Uterus (tissue), 4 donors: ENCODE measurements around the gene MEIS2. TPM values are rescaled to one million over a fixed set of nuclear protein-coding genes. Genes with fewer than 3 reads are reported as not detected.

Experiments
- DNase-seq, 2 donors: peaks; one replicate each; pipeline ENCODE4 v3.0.0-alpha.2; 2019 to 2020
- H3K27ac ChIP-seq, 2 donors: fragments of 200-600 bp; sonication (generic); 1 replicate in 1 of 2; 2 replicates in 1 of 2; pipeline ENCODE4 v1.5.1; 2016 to 2018
- H3K27me3 ChIP-seq, 2 donors: fragments of 200-600 bp; sonication (generic); one replicate each; pipeline ENCODE4 v1.5.1; 2018 to 2019; ENCODE audit warnings: control low read depth in 1 of 2
- H3K36me3 ChIP-seq, 2 donors: fragments of 200-600 bp; sonication (generic); one replicate each; pipeline ENCODE4 v1.5.1; 2019; ENCODE audit warnings: control low read depth in 1 of 2
- H3K4me1 ChIP-seq, 2 donors: fragments of 200-600 bp; sonication (generic); one replicate each; pipeline ENCODE4 v1.5.1; 2018 to 2019; ENCODE audit warnings: control low read depth in 1 of 2
- H3K4me3 ChIP-seq, 2 donors: fragments of 200-600 bp; sonication (generic); 1 replicate in 1 of 2; 2 replicates in 1 of 2; pipeline ENCODE4 v1.5.1; 2018 to 2019; ENCODE audit warnings: mild to moderate bottlenecking in 1 of 2
- H3K9me3 ChIP-seq, 2 donors: fragments of 200-600 bp; sonication (generic); one replicate each; pipeline ENCODE4 v1.5.1; 2019; ENCODE audit warnings: control low read depth in 1 of 2
- CTCF ChIP-seq, 4 experiments: fragments of 200-600 bp in 2 of 4; fragments of 450-650 bp in 2 of 4; sonication (generic) in 2 of 4; IDR thresholded peaks; one replicate each; pipeline ENCODE4 v1.5.1; 2016 to 2019; ENCODE audit warnings: antibody characterized with exemption in 4 of 4, mild to moderate bottlenecking in 2 of 4, moderate library complexity in 1 of 4
- POLR2A ChIP-seq, 2 donors: fragments of 450-650 bp; IDR thresholded peaks; one replicate each; pipeline ENCODE4 v1.6.1; 2016; ENCODE audit warnings: antibody characterized with exemption in 2 of 2, mild to moderate bottlenecking in 1 of 2, moderate library complexity in 1 of 2
- intact Hi-C: fragments of 100-400 bp; cut with DNase I; formaldehyde crosslinking; loops from one replicate; pipeline ENCODE4 v1.15.1; 2023; ENCODE audit warnings: low total_unique reads
- total RNA-seq, 4 donors: library from RNA; depleted of rRNA in 3 of 4; stranded (reverse); fragments of >200 nt in 3 of 4; gene quantifications; one replicate each; pipeline versions ENCODE4 v1.1.0 to v1.2.4, GENCODE V29; 2014 to 2023
- donor health status: DM: yes; HTN: yes; CAD: no.

Gene MEIS2
- total RNA-seq, 4 donors from 2014 or later = 84.0 to 184 (median 112) TPM

- intact Hi-C loops = no loop called here
- Histone ChIP-seq H3K4me1 (no peaks in the 10 kb centered on the region), H3K4me3 (no peak overlapping the region), H3K9me3 (no peaks in the 10 kb centered on the region), H3K27me3 (no peaks in the 10 kb centered on the region), H3K27ac (no peak overlapping the region), H3K36me3 (no peaks in the 10 kb centered on the region)
- DNase-seq = no peak
- no peak for TF ChIP-seq CTCF (IDR thresholded peaks at IDR 0.05)
- no peak for TF ChIP-seq POLR2A (IDR thresholded peaks at IDR 0.05)
Observed at GRCh38 chr15:36951731-36952247, 148.6 kb downstream of the MEIS2 start.

GRCh38 chr15:36950371-36950770 is 150.0 kb downstream of the MEIS2 start:
- intact Hi-C loops = no loop called here
- TF ChIP-seq CTCF (IDR thresholded peaks at IDR 0.05) (no peak), POLR2A (IDR thresholded peaks at IDR 0.05) (no peak)
- Histone ChIP-seq H3K27ac (no peak overlapping the region), H3K4me3 (no peak overlapping the region), H3K27me3 (no peaks in the 10 kb centered on the region), H3K36me3 (no peaks in the 10 kb centered on the region), H3K4me1 (no peaks in the 10 kb centered on the region), H3K9me3 (no peaks in the 10 kb centered on the region)
- DNase-seq = no peak

- H3K27me3 ChIP-seq = no peaks in the 10 kb centered on the region
- H3K4me1 ChIP-seq = no peaks in the 10 kb centered on the region
- intact Hi-C loops = no loop called here
- H3K4me3 ChIP-seq = no peak overlapping the region
- DNase-seq = no peak
- H3K36me3 ChIP-seq = no peaks in the 10 kb centered on the region
- TF ChIP-seq CTCF (IDR thresholded peaks at IDR 0.05) (no peak), POLR2A (IDR thresholded peaks at IDR 0.05) (no peak)
- no peaks in the 10 kb centered on the region for H3K9me3 ChIP-seq
- no peak overlapping the region for H3K27ac ChIP-seq
Observed at GRCh38 chr15:36948982-36949381, 151.4 kb downstream of the MEIS2 start.

DNA sequence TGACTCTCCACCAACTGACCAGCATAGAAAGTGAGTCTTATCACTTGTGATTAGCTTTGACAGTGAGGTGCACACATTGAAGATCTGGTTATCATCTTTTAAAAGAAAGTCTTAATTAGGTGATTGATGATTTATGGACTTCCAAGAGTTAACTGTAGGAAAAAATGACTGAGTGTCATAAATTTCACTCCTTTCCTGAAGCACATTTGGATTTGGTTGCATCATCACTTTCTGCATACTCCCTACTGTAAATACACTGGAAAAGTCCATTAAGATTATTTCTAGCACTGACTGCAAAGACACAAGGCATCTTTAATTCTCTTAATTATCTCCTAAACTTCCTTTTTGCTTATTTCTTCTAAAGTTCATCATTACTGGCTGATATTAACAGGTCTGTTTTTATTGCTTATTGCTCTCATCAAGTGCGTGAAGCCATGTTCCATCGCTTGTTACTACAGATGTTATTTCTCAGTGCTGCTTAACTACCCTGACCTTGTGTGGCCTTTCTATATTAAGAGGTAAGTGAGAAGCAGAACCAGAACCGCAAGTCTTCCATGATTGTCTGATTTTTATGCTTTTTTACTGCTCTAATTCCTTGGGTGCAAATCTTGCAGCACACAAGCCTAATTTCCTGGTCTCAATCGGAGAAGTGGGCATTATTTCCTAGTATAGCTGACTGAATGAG is 153.2 kb downstream of the MEIS2 start:
- no peak overlapping the region for H3K4me3 ChIP-seq
- no peaks in the 10 kb centered on the region for H3K27me3 ChIP-seq
- no peaks in the 10 kb centered on the region for H3K9me3 ChIP-seq
- DNase-seq = no peak
- no peaks in the 10 kb centered on the region for H3K36me3 ChIP-seq
- intact Hi-C loops = no loop called here
- no peak overlapping the region for H3K27ac ChIP-seq
- H3K4me1 ChIP-seq = no peaks in the 10 kb centered on the region
- TF ChIP-seq CTCF (IDR thresholded peaks at IDR 0.05) (no peak), POLR2A (IDR thresholded peaks at IDR 0.05) (no peak)

GRCh38 chr15:36944442-36944841 is 155.9 kb downstream of the MEIS2 start:
- Histone ChIP-seq H3K27ac (no peak overlapping the region), H3K36me3 (no peaks in the 10 kb centered on the region), H3K9me3 (no peaks in the 10 kb centered on the region), H3K27me3 (no peaks in the 10 kb centered on the region), H3K4me1 (no peaks in the 10 kb centered on the region), H3K4me3 (no peak overlapping the region)
- TF ChIP-seq POLR2A (IDR thresholded peaks at IDR 0.05) = no peak
- no peak for TF ChIP-seq CTCF (IDR thresholded peaks at IDR 0.05)
- DNase-seq = no peak
- intact Hi-C loops = no loop called here
